Ureter (tissue), 1 donor: ENCODE results near the gene CCNY. TPM values are rescaled to one million over a fixed set of nuclear protein-coding genes. Genes with fewer than 3 reads are reported as not detected.
A peak's percentile ranks its signal among the peaks of the same experiment; 100 is the strongest.

Source experiments
- DNase-seq: peaks from one replicate; pipeline ENCODE4 v3.0.0-alpha.2; 2020; ENCODE audit warnings: low spot score
- total RNA-seq: library from RNA; stranded (reverse); gene quantifications from one replicate; pipeline ENCODE4 v1.2.4, GENCODE V29; 2023
- donor health status: DM: yes; HTN: yes; CAD: no.

Gene CCNY
- total RNA-seq, 1 donor from 2014 or later, result 61.5 TPM

DNA sequence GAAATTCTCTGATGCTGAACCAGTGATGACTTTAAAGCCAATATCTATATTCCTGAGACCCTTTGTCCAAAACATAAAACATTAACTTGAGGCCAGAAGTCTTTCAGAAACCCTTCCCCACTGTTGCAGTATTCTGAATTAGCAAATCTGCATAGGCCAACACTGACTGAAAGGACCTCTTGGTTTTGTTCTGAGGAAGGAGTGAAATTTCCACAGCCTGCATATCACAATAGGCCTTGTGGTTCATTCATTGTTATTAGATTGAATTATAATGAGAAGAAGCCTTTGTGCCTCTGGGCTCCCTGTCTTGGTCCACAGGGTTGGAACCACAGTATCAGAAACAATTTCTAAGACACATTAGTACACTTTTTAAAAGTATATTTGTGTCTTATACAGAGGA, 90.3 kb downstream of the CCNY start:
- DNase-seq, result no peak

DNA sequence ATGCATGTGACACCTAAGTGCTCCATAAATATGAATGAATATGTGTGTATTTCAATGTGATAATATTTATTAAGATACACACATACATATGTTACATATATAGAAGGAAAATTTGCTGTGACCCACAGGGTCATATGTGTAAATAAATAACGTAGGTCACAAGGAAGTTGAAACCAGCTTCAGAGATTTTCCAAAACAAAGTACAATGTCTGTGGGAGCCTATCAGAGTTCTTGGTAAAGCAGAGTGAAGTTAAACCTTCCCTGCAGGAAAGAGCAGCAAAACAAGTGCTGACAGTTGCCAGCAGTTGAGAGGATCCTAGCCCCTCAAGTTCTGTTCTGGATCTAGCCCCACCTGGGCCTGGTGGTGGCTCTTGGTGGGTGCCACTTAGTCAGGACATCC, 91.2 kb downstream of the CCNY start:
- DNase-seq, result no peak

DNA sequence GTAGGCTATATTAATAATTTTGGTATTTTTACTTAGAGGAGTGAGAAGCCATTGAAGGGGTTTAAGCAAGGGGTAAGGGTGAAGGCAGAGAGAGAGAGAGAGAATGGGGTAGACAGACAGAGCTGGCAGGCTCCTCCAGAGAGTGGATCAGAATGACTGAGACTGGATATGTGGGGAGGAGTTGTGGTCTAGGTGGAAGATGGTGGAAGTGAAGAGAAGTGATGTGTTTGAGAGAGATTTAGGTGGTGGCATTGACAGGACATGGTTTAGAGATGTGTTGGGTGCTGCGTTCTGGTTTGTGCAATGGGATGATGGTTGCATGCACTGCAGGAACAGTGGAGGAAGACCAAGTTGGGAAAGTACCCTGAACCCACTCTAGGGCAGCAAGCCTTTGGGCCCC, 92.2 kb downstream of the CCNY start:
- no peak for DNase-seq

DNA sequence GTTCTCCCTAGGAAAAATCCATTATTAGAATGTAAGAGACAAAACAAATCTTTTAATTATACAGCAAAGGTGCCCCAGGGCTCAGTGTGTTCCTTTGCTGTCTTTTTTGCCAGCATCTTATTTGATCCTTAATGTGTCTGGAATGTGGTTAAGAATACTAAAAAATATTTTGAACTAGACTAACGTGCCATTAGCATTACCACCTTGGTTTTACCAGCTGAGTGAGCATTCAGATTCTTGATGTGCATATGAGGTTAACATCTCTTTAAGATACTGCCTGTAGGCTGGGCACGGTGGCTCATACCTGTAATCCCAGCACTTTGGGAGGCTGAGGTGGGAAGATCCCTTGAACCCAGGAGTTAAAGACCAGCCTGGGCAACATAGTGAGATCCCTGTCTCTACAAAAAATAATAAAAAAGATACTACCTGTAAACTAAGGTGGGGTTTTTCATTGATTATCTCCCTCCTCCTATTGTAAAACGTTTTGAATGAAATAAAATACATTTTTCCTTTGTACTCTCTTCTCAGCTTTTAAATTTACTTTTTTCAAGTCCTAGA, 96.6 kb downstream of the CCNY start:
- no peak for DNase-seq

DNA sequence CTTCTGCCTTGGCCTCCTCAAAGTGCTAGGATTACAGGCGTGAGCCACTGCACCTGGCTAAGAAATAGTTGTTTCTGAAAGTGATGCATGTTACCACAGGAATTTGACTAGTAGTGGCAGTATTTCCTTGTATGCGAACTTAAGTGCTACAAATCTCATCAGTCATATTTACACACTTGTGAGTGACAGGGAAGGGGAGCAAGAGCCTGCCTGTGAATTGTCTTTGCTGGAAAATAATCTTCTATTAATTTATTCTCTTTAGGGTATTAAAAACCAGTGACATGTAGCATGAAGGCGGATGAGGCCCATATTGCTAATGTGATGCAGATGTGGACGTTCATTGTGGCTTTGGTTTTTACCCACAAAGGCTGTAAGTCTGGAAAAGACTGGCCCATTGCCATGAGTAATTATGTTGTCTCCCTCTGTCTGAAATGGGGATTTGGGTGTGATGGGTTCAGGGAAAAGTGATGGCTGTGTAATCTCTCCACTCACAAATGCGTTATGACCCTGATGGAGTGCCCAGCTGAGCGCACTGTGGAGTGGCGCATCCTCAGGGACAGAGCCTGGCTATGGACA, 97.6 kb downstream of the CCNY start:
- DNase-seq, result no peak

DNA sequence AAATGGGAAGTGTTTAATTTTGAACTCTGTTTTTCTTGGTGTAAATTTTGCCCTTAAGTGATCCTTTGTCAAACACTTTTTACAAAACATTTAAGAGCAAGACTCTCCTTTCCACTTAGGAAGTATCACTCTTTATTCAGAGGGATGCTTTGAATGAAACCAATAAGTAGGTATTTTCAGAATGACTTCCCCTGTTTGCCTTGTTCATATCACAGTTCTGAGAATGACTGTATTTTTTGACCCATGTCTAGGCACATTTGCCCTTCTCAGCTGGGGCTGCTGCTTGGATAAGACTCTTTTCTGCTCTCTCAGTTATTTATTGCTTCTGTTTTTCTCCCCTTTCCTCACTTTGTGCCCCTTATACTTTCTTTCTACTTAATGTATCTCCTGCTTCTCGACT, 98.2 kb downstream of the CCNY start:
- DNase-seq, result no peak

DNA sequence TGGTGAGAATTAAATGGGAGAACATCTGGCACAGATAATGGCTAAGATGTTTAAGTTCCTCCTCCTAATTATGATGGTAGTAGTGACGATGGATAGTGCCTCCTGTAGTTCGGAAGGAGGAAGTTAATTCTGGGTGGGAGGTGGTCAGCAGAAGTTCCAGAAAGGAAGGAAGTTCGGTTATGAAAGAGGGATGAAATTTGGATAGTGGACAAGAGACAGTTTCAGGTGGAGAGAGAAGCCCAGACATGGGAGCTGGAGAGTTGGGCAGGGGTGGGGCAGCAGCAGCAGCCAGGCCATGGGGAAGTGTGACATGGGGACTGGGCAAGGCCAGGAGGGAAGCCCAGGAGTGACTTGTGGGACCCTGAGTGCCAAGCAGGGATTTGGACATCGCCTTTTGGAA, 99.5 kb downstream of the CCNY start:
- DNase-seq, result no peak

DNA sequence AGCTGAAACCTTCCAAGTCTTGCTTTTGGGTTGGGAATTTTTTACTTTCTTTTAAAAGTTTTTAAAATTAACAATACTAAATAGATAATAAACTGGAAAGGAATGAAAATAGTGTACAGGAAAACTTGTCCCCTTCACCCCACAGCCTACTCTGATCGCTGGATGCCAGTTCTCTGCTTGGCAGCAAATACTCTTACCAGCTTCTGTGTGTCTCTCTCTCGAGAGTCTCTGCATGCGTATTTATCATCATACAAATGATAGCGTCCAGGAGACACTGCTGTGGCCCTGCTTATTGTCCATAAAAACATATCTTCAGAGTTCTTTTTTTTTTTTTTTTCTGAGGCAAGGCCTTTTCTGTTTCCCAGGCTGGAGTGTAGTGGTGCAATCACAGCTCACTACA, 101.5 kb downstream of the CCNY start:
- no peak for DNase-seq

DNA sequence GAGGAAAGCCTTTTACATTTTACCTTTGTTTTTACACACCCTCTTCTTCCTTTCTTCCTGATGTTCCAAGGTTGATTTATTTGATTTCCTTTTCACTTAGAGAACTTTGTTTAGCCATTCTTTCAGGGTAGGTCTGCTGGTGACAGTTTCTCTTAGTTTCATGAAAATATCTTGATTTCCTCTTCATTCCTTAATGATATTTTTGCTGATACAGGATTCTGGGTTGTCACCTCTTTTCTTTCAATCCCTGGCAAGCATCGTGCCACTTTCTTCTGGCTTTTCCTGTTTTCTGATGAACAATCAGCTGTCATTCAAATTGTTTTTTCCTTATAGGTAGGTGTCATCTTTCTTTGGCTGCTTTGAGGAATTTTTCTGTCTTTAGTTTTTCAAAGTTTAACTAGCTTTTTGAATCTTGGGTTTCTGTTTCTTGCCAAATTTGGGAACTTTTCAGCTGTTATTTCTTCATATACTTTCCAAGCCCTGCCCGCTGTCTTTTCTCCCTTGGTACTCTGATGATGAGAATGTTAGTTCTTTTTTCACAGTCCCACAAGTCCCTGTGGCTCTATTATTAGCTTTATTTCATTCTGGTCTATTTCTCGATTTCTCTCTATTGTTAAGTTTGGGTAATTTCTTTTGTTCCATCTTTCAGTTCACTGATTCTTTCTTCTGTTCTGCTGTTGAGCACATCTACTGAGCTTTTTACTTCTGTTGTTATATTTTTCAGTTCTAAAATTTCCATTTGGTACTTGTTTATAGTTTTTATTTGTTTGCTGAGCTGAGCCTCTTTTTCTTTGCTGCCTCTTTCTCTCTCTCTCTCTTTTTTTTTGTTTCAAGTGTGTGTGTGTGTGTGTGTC, 102.6 kb downstream of the CCNY start:
- DNase-seq, result no peak

DNA sequence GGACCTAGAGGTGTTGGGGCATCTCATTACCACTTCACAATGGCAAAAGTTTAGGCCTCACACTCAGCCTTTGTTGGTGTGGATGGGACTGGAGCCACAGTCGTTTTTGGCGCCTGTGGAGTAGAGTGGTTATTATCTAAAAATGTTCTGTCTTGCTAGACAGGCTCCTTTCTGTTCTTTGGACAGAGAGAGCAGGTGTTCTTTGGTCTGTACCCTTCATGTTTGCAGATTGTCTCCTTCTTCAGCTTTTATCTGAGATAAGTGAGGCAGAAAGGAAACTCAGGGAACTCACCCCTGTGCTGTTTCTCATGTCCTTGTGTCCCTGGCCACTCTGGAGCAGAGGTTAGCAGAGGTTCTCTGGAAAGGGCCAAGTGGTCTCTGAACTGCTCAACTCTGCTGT, 103.7 kb downstream of the CCNY start:
- DNase-seq, result no peak

DNA sequence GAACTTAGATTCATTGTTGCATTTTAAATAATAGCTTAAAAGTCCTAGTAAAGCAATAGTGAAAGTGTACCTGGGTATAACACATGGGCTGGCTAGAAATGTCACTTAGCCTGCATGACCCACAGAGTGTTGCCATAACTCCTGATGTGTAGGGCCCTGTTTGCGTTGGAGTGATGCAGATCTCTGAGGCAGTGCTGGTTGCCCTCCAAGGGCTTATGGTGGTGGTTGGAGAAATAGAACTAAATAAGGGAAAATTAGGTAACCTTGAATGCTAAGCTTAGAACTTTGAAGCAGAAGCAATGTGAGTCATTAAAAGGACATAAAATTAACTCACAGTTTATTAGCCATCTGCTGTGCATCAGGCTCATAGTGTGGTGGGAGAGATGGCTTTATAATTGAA, 105.7 kb downstream of the CCNY start:
- DNase-seq, result no peak

DNA sequence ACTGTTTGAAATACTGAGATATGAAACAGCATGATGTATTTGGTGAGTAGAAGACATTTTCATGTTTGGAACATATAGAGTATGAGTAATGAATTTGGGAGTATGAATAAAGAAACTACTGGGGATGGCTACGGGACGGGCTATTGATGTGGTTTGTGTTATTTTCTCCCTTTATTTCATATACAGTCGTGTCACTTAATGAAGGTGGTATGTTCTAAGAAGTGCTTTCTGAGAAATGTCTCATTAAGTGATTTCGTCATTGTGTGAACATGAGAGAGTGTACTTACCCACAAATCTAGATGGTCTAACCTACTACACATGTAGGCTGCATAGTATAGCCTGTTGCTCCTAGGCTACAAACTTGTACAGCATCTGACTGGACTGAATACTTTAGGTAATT, 106.3 kb downstream of the CCNY start:
- DNase-seq, result no peak

DNA sequence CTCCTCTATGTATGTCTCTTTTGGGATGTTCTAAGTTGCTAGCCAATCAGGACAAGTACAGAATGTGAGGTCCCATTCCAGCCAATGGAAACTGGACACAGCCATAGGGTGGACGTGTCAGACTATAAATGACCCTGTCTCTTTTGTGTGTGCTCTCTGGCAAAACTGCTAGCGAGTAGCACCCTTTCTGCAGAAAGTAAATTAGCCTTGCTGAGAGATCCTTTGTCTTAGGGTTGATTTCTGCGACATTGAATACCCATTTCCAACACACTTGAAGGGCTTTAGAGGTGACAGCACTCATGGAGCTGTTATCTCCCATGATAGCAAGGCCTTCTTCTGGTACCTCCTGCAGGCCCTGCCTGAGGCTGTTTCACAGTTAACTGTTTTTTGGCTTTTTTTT, 107.5 kb downstream of the CCNY start:
- DNase-seq, result no peak

DNA sequence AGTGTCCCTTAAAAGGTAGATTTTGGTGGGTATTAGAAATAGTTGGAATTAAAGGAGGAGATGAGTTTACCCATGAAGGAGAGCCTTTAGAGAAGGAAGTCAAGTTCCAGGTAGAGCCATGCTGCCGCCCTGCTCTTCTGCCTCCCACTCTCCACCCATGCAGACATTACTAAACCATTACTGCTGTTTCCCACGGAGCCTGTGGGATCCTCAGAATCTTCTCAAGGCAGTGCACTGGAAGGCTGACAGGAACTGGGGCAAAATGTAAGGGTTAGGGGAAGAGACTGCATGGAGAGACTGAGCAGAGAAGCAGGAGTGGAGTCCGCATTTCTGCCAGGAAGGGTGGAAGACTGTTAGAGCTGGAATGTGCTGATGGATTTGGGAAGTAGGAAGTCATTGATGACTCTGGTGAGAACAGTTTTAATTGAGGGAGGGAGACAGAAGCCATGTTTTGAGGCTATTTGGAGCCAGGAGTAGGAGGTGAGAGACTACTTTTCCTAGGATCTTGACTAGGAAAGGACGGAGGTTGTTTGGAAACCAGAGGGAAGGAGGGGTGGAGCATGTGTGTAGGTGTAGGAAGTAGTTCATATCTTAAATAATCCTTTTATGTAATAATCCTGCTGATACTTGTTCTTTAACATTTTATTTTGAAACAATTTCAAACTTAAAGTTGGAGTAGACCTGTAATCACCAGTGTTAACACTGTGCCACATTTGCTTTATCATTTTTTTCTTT, 109.0 kb downstream of the CCNY start:
- no peak for DNase-seq

DNA sequence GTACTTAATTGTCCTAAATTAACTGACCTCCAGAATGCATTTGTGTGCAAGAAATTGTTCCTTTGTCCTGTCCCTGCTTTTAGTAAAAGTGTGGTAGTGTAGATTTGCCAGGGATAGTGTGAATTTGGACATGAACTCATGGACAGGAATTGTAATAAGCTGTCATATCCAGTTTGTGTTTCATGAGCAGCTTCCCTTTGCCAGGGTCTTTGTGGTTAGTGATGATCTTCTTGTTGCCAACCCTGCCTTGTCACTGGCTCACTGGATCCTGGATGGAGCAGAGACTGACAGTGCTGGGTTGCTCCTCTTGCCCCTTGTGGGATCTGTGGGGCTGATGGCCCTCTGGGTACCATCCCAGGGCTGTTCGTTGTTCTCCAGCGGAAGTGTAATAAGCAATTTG, 110.1 kb downstream of the CCNY start:
- no peak for DNase-seq

DNA sequence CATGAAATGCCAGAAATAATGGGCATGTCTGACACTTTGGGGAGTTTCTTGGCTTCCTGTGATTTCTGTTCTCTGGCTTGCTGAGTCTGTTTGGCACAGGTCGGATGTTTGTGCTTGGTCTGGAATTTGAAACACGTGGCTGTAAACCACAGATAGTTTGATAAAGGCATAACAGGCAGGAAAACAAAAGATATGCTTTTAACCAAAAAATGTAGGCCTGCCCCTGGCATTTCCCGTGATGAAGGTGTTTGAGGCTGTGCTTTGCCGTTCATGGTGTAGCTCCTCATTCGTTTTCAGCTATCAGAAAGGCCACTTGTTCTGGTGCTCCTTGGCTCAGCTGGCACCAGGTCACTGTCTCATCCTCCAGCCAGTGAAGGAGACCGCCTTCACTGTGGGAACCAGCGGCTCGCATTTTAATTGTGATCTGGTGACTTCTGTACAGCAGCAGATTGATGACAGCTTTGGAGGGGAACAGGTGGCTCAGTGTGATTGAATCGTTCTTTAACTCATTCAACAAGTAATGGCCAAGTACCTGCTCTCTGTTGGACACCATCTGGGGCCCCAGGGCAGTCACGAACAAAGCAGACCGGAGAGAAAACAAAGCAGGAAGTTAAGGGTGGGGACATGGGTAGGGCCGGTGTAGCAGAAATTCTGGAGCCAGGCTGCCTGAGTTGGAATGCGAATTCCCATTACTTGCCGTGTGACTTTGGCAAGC, 111.5 kb downstream of the CCNY start:
- peak; percentile 74 for DNase-seq

DNA sequence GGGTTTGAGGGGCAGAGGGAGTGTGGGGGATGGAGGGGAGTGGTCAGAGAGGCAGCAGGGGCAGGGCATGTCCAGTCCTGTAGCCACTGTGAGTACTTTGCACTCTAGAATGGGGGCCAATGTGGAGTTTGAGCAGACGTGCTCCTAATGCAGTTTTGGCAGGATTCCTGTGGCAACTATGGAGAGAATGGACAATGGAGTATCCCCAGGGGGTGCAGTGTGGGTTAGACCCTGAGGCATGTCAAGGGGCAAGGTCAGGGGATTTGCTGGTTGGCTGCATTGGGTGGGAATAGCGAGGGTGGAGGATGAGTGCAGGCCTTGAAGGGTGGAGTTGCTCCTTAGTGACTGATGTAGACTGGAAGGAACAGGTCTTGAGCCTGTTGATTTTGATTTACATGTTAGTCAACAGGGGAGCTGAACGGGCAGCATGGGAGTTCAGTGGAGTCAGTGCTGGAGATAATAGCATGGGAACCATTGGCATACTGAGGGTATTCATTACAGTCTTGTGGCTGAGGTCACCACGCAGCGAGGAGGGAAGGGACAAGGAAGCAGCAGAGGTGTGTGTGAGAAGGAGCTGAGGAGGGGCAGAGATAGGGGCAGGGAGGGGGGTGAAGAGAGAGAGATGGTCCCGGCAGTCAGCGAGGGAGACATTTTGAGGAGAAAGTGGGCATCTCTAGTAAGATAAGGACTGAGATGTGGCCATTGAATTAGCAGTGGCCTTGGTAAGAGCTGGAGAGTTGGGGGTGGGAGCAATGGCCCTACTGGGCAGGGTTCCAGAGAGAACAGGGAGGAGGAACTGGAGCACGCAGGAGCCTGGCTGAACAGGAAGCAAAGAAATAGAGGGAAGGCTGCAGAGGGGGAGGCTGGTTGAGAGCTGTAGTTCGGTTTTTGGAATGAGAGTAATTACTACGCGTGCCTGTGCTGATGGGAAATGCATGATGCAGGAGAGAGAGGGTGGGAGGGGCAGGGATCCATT, 112.7 kb downstream of the CCNY start:
- DNase-seq, result peak; percentile 69

DNA sequence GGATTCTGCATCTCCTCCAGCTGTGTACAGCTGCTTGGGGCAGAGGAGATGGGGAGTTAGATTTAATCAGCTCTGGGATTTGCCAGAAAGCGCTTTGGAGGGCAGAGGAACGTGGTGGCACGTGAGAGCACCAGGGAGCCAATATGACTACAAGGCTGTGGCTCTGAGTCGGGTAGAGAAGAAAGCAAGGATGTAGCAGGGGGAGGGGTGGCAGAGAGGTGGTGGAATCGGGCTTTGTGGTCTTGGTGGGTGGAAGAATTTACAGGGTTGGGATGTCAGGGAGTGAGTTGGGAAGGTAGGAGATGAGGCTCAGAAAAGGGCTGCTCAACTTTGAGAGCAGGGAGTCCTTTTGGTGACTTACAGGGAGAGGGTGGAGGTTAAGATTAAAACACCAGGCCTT, 113.6 kb downstream of the CCNY start:
- DNase-seq, result no peak

DNA sequence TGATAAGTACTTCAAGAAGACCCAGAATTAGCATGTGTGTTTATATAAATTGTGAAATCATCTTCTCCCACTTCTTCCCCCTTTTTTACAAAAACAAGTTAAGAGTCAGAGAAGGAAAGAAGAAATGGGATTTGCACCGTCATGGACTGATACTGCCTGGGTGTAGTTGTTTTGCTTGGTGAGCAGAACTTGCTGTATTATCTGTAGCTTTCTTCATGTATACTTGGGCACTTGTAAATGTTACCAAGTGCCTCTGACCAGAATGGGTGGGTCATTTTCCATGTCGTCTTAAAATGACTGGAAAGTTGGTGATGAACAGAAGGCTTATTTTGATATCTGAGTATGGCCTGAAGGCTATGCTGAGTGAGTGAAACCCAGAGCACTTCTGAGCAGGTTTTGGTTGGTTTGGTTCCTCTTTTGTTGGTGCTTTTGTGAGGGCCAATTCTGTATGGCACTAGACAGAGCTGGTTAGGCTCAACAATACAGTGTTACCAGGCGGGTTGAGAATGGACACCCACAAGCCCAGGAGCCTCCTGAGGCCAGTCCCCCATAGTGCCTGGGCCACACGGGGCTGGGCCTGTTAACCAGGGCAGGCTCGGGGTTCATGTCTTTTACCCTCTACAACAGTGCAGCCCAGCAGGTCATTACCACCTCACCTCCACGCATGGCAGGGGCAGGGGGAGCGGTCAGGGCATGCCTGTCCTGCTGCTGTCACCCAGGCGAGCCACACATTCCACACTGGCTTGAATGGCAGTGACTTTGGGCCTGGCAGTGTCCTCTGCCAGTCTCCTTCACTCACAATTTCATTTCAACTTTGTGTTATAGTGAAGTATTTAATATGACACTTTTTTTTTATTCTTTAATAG, 115.1 kb downstream of the CCNY start:
- DNase-seq, result no peak

DNA sequence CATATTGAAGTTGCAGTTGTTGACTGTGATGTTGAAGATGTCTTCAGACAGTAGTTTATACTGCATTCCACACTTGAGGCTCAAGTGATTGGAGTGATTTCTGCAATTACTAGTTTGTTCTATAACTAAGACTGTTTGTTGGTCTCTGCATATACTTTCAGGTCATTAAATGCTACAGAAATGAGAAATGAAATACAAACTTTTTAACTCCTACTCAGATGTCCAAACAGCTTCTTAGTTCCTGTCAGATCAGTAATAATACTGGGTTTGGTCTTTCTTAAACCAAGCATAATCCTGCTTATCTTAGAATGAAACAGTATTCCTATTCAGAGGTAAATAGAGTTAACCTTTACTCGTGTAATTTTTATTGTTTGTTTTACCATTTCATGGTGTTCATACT, 115.9 kb downstream of the CCNY start:
- no peak for DNase-seq
